ENCODE results near the gene APBA2. TPM values are rescaled to one million over a fixed set of nuclear protein-coding genes. Genes with fewer than 3 reads are reported as not detected.

The APBA2 gene
- total RNA-seq, 6 experiments from 2014 or later: 5.3 to 6.5 (median 6.1) TPM

DNA sequence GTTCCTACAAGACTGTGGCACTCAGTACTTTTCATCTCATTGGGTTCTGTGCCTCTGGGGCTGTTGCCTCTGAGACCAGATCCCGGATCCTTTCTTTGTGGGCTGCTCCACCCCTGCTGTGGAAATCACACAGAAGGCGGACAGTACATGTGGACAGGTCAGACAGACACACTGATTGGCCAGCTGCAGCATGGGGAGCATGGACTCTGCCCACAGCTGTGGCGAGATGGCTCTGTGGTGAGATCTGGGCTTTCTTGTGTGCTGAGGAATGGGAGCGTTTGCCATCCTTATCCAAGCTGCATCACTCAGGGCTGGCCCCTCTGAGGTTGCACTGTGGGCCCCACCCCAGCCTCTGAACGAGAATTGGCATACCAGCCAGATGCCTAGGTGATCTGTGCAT, 147.0 kb downstream of the APBA2 start:
- Mint-ChIP-seq H3K9me3 (peaks cover 35% of the 10 kb centered on the region), H3K4me3 (no peak overlapping the region), H3K36me3 (ENCODE audit: low read depth) (0 out of 2 replicates have a peak, but pooled peaks cover 11% of the 10 kb centered on the region), H3K4me1 (ENCODE audit: low read depth) (peaks cover 5% of the 10 kb centered on the region; the same call in 1 of the 2 replicates), H3K27ac (no peak overlapping the region), H3K27me3 (ENCODE audit: insufficient read depth) (peaks cover 2% of the 10 kb centered on the region)
- TF ChIP-seq, protein P1, sequence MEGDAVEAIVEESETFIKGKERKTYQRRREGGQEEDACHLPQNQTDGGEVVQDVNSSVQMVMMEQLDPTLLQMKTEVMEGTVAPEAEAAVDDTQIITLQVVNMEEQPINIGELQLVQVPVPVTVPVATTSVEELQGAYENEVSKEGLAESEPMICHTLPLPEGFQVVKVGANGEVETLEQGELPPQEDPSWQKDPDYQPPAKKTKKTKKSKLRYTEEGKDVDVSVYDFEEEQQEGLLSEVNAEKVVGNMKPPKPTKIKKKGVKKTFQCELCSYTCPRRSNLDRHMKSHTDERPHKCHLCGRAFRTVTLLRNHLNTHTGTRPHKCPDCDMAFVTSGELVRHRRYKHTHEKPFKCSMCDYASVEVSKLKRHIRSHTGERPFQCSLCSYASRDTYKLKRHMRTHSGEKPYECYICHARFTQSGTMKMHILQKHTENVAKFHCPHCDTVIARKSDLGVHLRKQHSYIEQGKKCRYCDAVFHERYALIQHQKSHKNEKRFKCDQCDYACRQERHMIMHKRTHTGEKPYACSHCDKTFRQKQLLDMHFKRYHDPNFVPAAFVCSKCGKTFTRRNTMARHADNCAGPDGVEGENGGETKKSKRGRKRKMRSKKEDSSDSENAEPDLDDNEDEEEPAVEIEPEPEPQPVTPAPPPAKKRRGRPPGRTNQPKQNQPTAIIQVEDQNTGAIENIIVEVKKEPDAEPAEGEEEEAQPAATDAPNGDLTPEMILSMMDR (IDR thresholded peaks at IDR 0.05): no peak
- no peak for DNase-seq

DNA sequence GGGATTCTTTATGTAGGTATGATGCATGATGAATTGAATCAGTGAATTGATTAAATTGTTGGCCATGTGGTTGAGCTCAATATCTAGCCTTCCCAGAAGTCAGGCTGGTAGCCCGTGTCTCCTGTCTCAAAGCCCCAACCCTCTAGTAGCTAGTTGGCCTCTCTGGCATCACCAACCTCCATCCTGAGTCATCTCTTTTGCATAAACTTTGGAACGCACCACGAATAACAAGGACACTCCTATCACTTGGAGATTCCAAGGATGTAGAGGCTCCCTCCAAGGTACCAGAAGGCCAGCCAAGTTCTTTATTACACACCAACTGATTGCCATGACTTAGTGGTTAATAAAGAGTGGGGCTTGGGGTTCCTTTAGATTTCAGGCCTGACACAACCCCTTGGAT, 148.4 kb downstream of the APBA2 start:
- Mint-ChIP-seq H3K36me3 (ENCODE audit: low read depth) (0 out of 2 replicates have a peak, but pooled peaks cover 11% of the 10 kb centered on the region), H3K27me3 (ENCODE audit: insufficient read depth) (peaks cover 2% of the 10 kb centered on the region), H3K4me3 (no peak overlapping the region), H3K27ac (no peak overlapping the region), H3K4me1 (ENCODE audit: low read depth) (peaks cover 5% of the 10 kb centered on the region; the same call in 1 of the 2 replicates), H3K9me3 (peaks cover 28% of the 10 kb centered on the region)
- DNase-seq: no peak
- TF ChIP-seq, protein P1 (IDR thresholded peaks at IDR 0.05): no peak

DNA sequence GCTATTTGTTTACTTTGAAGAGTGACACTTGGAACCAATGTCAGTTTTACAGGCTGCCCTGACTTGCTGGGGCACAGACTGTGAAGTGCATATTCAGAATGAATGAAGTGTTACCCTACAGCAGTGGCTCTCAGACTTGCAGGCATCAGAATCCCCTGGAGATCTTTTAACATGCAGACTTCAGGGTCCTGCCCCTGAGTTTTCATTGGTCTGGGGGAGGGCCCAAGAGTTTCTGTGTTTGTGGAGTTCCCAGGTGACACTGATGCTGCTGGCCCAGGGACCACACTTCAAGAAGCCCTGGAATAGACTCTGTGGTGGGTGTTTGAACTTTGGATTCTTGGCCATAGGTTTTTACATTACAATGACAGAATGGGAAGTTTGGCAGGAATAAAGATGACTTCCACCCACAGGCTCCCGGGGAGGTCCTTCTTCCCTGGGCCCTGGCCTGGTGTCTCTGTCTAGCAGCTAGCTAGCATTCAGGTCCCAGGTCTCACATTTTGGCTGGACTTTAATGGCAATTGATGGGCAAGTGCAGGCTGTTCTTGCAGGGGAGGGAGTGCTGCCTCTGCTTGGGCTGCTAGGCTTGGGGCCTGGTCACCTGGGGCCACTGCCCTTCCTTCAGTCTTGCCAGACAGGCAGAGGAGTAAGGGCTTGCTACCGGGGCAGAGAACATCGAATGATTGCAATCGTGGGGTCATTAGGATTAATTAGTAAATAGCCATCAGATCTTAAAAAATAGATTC, 149.0 kb downstream of the APBA2 start:
- H3K9me3 Mint-ChIP-seq: peaks cover 28% of the 10 kb centered on the region
- H3K4me1 Mint-ChIP-seq (ENCODE audit: low read depth): peaks cover 5% of the 10 kb centered on the region; the same call in 1 of the 2 replicates
- TF ChIP-seq, protein P1 (IDR thresholded peaks at IDR 0.05): no peak
- H3K27me3 Mint-ChIP-seq (ENCODE audit: insufficient read depth): peaks cover 2% of the 10 kb centered on the region
- H3K4me3 Mint-ChIP-seq: no peak overlapping the region
- no peak overlapping the region for H3K27ac Mint-ChIP-seq
- 0 out of 2 replicates have a peak, but pooled peaks cover 11% of the 10 kb centered on the region for H3K36me3 Mint-ChIP-seq (ENCODE audit: low read depth)
- DNase-seq: no peak

DNA sequence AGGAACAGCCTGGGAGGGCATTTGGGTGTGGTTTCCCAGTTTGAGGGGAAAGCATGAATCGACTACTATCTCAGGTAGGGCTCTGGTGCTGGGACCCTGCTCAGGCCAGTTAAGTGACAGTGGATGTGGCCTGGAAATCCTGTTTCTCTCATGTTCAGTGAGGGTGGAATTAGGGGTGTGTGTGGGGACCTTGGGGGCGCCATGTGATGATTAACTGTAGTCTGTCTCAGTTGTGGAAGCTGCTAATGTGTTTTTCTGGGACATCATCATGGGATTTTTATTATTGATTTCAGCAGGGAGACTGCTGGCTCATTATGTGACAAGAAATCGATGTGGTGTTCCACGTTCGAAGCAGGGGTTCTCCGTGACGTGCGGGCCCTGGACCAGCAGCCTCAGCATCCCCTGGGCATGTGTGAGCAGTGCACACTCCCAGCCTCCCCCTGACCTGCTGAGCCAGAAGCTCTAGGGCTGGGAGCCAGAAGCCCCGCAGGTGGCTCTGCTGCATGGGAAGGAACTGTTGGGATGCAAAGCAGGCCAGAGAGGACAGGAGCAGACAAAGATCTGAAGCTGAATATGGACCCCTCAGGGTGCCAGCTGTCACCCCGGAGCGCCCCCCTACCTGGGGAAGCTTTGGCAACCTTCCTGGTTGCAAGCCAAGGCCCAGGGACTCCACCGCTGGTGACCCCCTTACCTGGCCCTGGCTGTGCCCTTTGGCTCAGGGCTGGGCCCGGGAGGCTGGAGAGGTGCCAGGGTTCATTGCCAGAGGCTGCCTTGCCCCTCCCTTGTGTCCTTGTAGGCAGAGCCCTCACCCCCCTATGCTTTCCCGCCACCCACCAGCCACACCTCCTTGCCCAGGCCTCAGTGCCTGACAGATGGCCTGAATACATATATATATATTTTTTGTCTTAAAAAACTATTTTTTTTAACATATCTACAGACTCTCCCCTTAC, 149.8 kb downstream of the APBA2 start:
- H3K27ac Mint-ChIP-seq: no peak overlapping the region
- H3K27me3 Mint-ChIP-seq (ENCODE audit: insufficient read depth): peaks cover 2% of the 10 kb centered on the region
- DNase-seq: no peak
- 0 out of 2 replicates have a peak, but pooled peaks cover 11% of the 10 kb centered on the region for H3K36me3 Mint-ChIP-seq (ENCODE audit: low read depth)
- no peak overlapping the region for H3K4me3 Mint-ChIP-seq
- peaks cover 5% of the 10 kb centered on the region; the same call in 1 of the 2 replicates for H3K4me1 Mint-ChIP-seq (ENCODE audit: low read depth)
- TF ChIP-seq, protein P1 (IDR thresholded peaks at IDR 0.05): no peak
- H3K9me3 Mint-ChIP-seq: peaks cover 26% of the 10 kb centered on the region

DNA sequence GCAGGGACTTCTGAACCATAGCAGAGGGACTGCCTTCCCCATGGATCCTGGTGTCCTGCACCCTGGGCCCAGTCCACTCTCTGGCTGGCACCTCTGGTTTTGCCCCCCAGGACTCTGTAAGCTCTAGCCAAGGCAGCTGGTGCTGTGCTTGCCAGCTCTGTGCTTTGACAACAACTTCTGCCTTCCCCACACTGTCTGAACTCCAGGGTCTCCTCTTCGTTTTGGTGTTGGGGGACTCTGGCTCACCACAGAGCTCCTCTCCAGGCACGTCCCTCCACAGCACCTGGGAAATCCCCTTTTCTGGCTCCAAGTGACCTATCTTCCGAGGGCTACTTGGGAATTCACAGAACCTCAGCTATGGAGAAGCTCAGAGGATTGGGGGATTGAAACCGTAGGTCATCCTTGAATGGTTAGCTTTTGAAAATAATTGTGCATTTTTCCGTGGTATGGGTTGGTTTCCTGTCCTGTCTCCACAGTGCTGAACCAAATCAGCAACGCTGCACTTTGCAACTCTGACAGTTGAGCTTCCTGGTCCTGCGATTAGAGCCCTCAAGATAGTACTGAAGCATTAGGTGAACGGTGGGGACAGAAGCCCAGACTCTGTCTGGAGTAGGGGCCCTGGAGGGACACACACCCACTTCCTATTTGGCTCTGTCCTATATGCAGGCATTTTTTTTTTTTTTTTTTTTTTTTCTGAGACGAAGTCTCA, 152.4 kb downstream of the APBA2 start:
- TF ChIP-seq, protein P1 (IDR thresholded peaks at IDR 0.05): no peak
- Mint-ChIP-seq H3K36me3 (ENCODE audit: low read depth) (no peaks in the 10 kb centered on the region), H3K27me3 (ENCODE audit: insufficient read depth) (peaks cover 2% of the 10 kb centered on the region), H3K4me1 (ENCODE audit: low read depth) (peaks cover 5% of the 10 kb centered on the region; the same call in 1 of the 2 replicates), H3K4me3 (no peak overlapping the region), H3K27ac (no peak overlapping the region), H3K9me3 (peaks cover 4% of the 10 kb centered on the region; the same call in 1 of the 2 replicates)
- no peak for DNase-seq
